Measurements from ENCODE around the gene N4BP2.
"Not testable (repeated sequence)": the region's sequence is repeated elsewhere in the genome, so short reads cannot be mapped to it uniquely, and the experiment has no call there.

N4BP2 gene

DNA sequence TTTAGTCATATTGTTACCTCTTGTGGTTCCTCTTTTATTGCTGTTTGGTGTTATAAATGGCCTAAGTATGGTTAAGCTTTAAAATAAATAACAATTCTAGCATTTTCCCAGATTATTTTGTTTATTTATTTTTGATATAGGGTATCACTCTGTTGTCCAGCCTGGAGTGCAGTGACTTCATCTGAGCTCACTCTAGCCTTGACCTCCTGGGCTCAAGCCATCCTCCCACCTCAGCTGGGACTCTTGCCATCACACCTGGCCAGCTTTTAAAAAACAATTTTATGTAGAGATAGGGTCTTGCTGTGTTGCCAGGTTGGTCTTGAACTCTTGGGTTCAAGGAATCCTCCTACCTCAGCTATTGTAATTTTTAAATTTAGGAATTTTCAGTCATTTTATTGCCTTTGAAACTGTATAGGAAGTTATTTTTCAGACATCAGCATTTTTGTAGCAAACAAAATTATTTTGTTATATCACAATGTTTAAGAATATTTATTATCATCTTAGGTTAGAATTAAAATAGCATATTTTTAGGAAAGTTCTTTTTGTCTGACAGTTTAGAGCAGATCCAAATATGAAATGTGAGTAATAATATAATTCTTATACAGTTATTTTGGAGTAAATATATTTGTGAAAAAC, 73.9 kb downstream of the N4BP2 start:
- no peak for TF ChIP-seq BHLHE40 (IDR thresholded peaks at IDR 0.05; ENCODE audit: borderline replicate concordance)
- no peak for TF ChIP-seq FOXK2 (IDR thresholded peaks at IDR 0.05)
- TF ChIP-seq CTBP1 (IDR thresholded peaks at IDR 0.05; ENCODE audit: borderline replicate concordance), result no peak
- no peak for TF ChIP-seq ZNF384 (IDR thresholded peaks at IDR 0.05)
- TF ChIP-seq L3MBTL2 (conservative IDR thresholded peaks at IDR 0.05), result no peak
- no peak for TF ChIP-seq FOXM1 (IDR thresholded peaks at IDR 0.05; ENCODE audit: borderline replicate concordance)
- TF ChIP-seq FOXA1 (IDR thresholded peaks at IDR 0.05), result no peak
- no peak for TF ChIP-seq TARDBP (IDR thresholded peaks at IDR 0.05)
- no peak for TF ChIP-seq SP1 (IDR thresholded peaks at IDR 0.05)
- no peak for TF ChIP-seq LEF1 (IDR thresholded peaks at IDR 0.05; ENCODE audit: borderline replicate concordance)
- TF ChIP-seq SUZ12 (IDR thresholded peaks at IDR 0.05), result no peak
- TF ChIP-seq ARNT (IDR thresholded peaks at IDR 0.05), result no peak
- TF ChIP-seq, protein P1, sequence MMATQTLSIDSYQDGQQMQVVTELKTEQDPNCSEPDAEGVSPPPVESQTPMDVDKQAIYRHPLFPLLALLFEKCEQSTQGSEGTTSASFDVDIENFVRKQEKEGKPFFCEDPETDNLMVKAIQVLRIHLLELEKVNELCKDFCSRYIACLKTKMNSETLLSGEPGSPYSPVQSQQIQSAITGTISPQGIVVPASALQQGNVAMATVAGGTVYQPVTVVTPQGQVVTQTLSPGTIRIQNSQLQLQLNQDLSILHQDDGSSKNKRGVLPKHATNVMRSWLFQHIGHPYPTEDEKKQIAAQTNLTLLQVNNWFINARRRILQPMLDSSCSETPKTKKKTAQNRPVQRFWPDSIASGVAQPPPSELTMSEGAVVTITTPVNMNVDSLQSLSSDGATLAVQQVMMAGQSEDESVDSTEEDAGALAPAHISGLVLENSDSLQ (IDR thresholded peaks at IDR 0.05), result no peak
- no peak for TF ChIP-seq NFRKB (IDR thresholded peaks at IDR 0.05)
- no peak for TF ChIP-seq ELF4 (IDR thresholded peaks at IDR 0.05)
- no peak for TF ChIP-seq HDGF (IDR thresholded peaks at IDR 0.05; ENCODE audit: borderline replicate concordance)
- no peak for DNase-seq (ENCODE audit: extremely low spot score)
- POLR2A ChIA-PET, result interaction anchor here (1.0 kb wide), 1 partner anchor 74 kb away, joined by 4 read pairs; no protein-coding TSS in a partner anchor
- CTCF ChIA-PET, result no interaction called here

DNA sequence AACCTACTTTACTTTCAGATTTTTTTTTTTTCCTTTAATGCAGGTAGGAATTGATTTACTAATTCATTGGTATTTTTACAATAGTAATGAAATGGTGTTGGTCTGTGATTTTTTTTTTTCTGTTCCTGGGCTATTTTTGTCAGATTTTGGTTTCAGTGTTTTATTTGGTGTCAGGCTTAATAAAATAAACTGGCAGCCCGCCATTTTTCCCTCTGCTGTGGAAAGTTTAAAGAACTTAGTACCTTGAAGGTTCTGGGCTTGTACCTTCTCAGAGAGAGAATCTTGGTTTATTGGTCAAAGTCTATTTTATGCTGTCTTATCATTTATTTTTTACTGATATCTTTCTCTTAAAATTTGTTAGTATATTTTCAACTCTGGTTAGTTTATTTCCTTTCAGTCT, 76.2 kb downstream of the N4BP2 start:
- CTCF ChIA-PET, result no interaction called here
- POLR2A ChIA-PET, result no interaction called here

DNA sequence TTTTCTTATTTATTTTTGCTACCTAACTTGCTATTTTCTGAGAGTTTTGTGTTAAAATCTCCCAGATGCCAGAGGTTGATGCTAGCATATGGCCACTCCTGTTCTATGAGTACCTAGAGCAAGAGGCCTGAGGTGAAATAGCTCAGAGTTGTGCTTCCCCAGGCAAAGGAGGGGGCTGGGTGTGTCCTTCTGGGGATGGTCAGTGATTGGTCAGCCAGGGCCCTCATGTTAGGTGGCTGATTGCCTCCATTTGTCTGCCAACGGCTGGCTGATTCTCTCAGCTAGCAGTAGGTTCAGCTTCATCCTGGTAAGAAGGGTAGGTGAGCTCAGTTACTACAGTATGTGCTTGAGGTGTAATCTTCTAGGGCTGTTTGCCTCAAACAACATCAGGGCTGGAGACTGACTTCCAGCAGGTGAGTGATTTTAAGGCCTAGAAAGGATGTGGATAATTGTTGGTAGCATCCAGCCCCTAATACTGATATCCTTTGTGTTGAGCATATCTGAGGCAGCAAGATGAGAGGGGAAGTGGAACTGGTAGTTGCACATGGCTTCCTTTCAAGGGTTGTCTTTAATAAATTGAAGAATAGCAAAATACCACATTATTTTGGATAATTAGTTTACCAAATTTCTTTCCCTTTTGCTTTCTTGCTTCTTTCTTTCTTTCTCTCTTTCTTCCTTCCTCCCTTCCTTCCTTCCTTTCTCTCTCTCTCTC, 77.7 kb downstream of the N4BP2 start:
- TF ChIP-seq, protein P1 (IDR thresholded peaks at IDR 0.05), result no peak
- no peak for TF ChIP-seq NFRKB (IDR thresholded peaks at IDR 0.05)
- no peak for TF ChIP-seq ELF4 (IDR thresholded peaks at IDR 0.05)
- no peak for DNase-seq (ENCODE audit: extremely low spot score)
- ChIA-PET CTCF (no interaction called here), POLR2A (no interaction called here)

More for the DNA sequence above, 76.2 kb downstream of the N4BP2 start:
- no peak for TF ChIP-seq FOXM1 (IDR thresholded peaks at IDR 0.05; ENCODE audit: borderline replicate concordance)
- no peak for DNase-seq (ENCODE audit: extremely low spot score)

DNA sequence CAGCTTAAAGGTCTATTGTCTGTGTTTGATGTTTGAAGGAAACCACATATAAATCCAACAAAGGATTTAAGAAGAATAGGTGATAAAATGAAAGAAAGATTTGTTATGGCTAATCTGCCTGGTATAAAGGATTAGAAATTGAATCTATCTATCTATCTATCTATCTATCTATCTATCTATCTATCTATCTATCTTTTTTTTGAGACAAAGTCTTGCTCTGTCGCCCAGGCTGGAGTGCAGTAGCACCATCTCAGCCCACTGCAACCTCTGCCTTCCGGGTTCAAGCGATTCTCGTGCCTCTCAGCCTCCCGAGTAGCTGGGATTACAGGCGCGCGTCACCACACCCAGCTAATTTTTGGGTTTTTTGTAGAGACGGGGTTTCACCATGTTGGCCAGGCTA, 79.6 kb downstream of the N4BP2 start:
- CTCF ChIA-PET, result interaction anchor here (0.5 kb wide), 1 partner anchor 102 kb away, joined by 3 read pairs; no protein-coding TSS in a partner anchor
- POLR2A ChIA-PET; DNase-seq (ENCODE audit: extremely low spot score): not testable (repeated sequence)

DNA sequence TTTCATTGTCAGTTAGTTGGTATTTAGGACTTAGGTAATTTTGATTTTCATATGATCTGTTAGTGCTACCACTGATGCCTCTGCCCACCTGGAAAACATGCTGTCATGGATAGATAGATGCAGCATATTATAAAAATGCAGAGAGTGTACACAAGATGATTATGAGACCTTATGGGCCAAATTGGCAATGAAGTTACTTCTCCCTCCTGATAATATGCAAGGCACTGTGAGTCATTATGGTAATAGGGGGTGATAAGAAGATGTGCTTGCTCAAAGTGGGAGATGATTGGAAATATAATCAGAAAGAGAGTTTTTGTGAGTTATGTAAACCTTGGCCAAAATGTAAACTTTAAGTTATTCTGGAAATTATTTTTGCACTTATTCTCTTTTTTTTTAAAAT, 83.5 kb downstream of the N4BP2 start:
- ChIA-PET POLR2A (no interaction called here), CTCF (no interaction called here)
- no peak for DNase-seq (ENCODE audit: extremely low spot score)
- TF ChIP-seq L3MBTL2 (conservative IDR thresholded peaks at IDR 0.05) (no peak), ELF4 (IDR thresholded peaks at IDR 0.05) (no peak), HDGF (IDR thresholded peaks at IDR 0.05; ENCODE audit: borderline replicate concordance) (no peak), SUZ12 (IDR thresholded peaks at IDR 0.05) (no peak), TARDBP (IDR thresholded peaks at IDR 0.05) (no peak), CTBP1 (IDR thresholded peaks at IDR 0.05; ENCODE audit: borderline replicate concordance) (no peak), ARNT (IDR thresholded peaks at IDR 0.05) (no peak), FOXA1 (IDR thresholded peaks at IDR 0.05) (no peak), FOXK2 (IDR thresholded peaks at IDR 0.05) (no peak), FOXM1 (IDR thresholded peaks at IDR 0.05; ENCODE audit: borderline replicate concordance) (no peak), BHLHE40 (IDR thresholded peaks at IDR 0.05; ENCODE audit: borderline replicate concordance) (no peak), LEF1 (IDR thresholded peaks at IDR 0.05; ENCODE audit: borderline replicate concordance) (no peak), NFRKB (IDR thresholded peaks at IDR 0.05) (no peak), SP1 (IDR thresholded peaks at IDR 0.05) (no peak), ZNF384 (IDR thresholded peaks at IDR 0.05) (no peak)
- TF ChIP-seq, protein P1 (IDR thresholded peaks at IDR 0.05), result no peak

DNA sequence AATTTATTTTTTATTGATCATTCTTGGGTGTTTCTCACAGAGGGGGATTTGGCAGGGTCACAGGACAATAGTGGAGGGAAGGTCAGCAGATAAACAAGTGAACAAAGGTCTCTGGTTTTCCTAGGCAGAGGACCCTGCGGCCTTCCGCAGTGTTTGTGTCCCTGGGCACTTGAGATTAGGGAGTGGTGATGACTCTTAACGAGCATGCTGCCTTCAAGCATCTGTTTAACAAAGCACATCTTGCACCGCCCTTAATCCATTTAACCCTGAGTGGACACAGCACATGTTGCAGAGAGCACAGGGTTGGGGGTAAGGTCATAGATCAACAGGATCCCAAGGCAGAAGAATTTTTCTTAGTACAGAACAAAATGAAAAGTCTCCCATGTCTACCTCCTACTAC, 83.9 kb downstream of the N4BP2 start:
- DNase-seq (ENCODE audit: extremely low spot score); CTCF ChIA-PET; POLR2A ChIA-PET: not testable (repeated sequence)

DNA sequence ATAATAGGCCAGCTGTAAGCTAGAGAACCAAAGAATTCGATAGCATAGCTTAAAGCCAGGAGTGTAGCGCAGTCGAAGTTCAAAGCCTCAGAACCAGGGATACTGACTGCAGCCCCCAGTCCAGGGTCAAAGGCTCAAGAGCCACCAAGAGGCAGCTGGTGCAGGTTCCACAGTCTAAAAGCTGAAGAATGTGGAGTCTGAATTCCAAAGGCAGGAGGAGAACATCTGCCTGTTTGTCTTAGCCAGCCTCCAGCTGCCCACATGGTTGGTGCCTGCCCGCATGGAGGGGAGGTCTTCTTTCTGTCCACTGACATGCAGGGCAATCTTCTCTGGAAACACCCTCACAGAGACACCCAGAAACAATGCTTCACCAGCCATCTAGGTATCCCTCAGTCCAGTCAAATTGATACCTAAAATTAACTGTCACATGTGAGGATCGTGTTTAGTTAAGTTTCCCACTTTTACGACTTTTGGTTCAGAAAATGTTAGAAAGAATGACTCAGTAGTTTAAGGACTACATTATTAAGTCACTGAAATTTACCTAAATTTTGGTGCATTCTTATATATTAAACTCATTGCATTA, 87.4 kb downstream of the N4BP2 start:
- ChIA-PET POLR2A (interaction anchor here (1.6 kb wide), 1 partner anchor 88 kb away, joined by 5 read pairs; the partner anchor contains the start of gene N4BP2), CTCF (no interaction called here)
- no peak for DNase-seq (ENCODE audit: extremely low spot score)
- TF ChIP-seq ELF4 (IDR thresholded peaks at IDR 0.05) (no peak), SP1 (IDR thresholded peaks at IDR 0.05) (no peak), NFRKB (IDR thresholded peaks at IDR 0.05) (no peak), FOXA1 (IDR thresholded peaks at IDR 0.05) (no peak), ARNT (IDR thresholded peaks at IDR 0.05) (no peak), LEF1 (IDR thresholded peaks at IDR 0.05; ENCODE audit: borderline replicate concordance) (no peak), SUZ12 (IDR thresholded peaks at IDR 0.05) (no peak), FOXM1 (IDR thresholded peaks at IDR 0.05; ENCODE audit: borderline replicate concordance) (no peak), TARDBP (IDR thresholded peaks at IDR 0.05) (no peak), BHLHE40 (IDR thresholded peaks at IDR 0.05; ENCODE audit: borderline replicate concordance) (no peak), L3MBTL2 (conservative IDR thresholded peaks at IDR 0.05) (no peak), CTBP1 (IDR thresholded peaks at IDR 0.05; ENCODE audit: borderline replicate concordance) (no peak)
- TF ChIP-seq, protein P1 (IDR thresholded peaks at IDR 0.05), result no peak
